Pulmonary artery endothelial cell (primary cell): ENCODE results near the gene CD69. TPM values are rescaled to one million over a fixed set of nuclear protein-coding genes. Genes with fewer than 3 reads are reported as not detected.
"Not testable (repeated sequence)": the region's sequence is repeated elsewhere in the genome, so short reads cannot be mapped to it uniquely, and the experiment has no call there.

Experiments
- DNase-seq: peaks from one replicate; pipeline ENCODE4 v3.0.0-alpha.2; 2011; ENCODE audit warnings: low read depth, low spot score
- total RNA-seq: library from RNA; depleted of rRNA; stranded (reverse); fragments of >200 nt; gene quantifications from 2 replicates; pipeline ENCODE4 v1.2.3, GENCODE V29; 2014

Gene CD69
- total RNA-seq, 1 donor from 2014 or later = 0.20 TPM

DNA sequence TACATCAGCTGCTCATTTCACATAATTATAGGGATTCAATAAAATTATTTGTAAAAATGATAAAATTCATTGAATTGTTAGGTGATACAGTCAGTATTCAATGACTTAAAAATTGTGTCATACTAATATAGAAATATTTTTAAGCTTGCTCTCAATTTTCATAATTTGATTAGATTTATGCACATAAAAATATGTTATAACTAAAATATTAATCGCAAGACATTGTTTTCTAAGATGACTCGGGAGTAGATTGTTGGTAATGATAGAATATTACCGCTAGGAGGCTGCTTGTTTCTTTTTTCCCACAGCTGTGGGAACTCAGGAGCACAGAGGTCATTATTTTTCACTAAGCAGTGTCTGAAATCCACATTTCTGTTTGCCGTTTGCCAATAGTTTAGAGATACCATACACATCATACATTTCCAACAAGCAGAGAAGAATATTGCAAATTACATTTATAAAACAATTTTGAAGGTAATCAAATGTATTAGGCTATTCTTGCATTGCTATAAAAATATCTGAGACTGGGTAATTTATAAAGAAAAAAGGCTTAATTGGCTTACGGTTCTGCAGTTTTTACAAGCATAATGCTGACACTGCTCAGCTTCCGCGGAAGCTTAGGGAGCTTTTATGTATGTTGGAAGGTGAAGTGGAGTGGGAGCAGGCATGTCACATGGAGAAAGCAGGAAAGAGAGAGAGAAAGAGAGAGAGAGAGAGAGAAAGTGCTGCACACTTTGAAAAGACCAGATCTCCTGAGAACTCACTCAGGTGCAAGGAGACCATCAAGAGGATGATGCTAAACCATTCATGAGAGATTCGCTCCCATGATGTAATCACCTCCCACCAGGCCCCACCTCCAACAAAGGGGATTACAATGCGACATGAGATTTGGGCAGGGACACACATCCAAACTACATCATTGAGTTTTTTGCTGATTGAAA lies 9.2 kb downstream of the CD69 start:
- no peak for DNase-seq

DNA sequence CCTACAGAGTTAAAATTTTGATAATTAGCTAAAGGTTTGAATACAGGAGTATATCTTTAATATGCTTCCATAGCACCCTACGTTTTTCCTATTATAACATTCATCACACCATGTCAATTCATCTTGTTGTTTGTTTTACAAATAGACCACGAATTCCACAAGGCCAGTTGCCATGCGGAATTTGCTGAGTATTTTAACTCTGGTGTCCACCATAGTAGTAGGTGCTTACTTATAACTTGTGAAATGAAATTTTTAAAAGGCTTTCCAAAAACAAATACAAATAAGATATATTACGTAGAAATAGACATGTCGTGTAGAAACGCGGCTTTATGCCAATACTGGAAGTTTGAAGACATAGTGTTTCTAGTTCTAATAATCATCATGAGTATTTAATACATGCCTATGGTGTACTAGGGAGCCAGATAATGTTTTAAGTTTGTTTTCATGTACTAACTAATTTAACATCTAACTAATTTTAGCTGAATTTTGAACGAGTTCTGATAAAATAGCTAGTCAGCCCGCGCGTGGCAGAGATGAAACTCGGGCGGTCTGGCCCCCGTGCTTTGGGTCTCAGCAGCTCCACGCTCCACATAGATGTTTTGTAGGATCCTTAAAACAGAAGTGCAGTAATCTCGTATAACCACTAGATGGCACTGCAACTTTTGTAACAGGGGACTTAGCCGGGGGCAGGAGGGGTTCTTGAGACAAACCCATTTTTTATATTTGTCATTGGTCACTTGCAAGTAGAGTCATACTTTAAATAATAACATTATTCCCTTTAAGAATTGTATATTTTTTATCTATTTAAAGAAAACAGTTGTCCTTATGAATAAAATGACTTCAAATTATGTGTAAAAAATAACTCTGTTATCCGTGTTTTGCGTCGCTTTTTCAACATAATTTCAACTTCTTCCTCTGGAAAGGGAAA lies 10.2 kb downstream of the CD69 start:
- DNase-seq = no peak

DNA sequence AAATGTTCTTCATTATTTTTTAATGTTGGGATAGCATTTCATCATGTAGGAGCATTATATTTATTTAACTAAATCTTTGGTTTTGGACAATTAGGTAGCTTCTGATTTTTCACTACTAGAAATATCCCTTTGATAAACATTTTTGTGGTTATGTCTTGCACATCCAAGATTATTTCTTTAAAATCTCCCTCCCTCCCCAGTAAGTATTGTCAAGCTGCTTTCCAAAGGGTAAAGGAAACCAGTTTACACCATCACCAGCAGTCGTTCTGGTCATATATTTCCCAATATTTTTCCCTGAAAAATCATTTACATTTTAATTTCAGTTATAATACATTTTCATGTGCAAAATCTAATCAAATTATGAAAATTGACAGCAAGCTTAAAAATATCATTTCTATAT lies 11.1 kb downstream of the CD69 start:
- no peak for DNase-seq

DNA sequence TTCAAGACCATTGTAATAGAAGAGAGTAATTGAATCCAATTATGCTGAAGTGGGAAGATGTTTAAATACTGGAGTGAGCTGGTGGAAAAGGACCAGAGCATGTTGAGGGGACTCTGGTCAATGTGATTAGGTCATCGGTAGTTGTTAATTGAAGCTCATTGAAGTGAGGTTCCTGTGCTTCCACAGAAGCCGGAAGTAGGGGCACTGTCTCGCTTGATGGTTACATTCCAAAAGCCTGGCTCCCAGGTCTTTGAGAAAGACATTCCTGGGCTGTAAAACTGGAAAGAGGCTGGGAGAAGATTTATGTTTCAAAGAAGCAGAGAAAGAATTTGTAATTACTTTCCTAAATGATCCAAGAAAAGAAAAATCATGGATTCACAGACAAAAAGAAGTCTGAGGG lies 15.5 kb downstream of the CD69 start:
- no peak for DNase-seq

DNA sequence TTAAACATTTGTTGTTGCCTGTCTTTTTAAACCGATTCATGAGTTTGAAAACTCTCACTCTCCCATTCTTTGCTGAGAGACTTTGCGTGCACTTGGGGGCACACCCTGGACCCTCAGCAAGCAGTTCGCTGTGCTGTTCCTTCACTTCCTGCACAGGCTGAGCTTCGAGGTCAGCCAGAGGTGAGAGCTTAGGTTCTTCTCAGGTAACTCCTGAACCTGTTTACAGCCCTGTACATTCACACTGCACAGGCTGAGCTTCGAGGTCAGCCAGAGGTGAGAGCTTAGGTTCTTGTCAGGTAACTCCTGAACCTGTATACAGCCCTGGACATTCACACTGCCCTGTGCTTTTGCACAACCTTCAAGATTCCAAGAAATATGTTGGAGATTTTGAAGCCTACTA lies 18.0 kb downstream of the CD69 start:
- no peak for DNase-seq

DNA sequence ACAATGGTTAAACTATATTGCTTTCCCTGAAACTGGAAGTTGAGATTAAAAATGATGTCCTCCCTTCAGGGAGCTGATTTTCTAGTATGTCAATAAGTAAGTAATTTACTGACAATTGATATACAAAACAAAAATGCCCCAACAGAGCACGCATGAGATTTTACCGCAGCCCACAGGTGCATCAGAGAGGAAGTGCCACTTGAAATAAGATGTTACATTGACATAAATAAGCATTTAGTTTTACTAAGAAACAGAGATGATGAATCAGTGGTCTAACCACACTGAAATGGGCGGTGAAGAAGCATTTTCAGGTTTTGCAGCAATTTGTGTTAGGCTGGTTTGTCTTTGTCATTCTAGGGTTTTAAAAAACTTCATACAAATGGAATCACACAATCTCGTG lies 19.0 kb downstream of the CD69 start:
- DNase-seq = no peak

DNA sequence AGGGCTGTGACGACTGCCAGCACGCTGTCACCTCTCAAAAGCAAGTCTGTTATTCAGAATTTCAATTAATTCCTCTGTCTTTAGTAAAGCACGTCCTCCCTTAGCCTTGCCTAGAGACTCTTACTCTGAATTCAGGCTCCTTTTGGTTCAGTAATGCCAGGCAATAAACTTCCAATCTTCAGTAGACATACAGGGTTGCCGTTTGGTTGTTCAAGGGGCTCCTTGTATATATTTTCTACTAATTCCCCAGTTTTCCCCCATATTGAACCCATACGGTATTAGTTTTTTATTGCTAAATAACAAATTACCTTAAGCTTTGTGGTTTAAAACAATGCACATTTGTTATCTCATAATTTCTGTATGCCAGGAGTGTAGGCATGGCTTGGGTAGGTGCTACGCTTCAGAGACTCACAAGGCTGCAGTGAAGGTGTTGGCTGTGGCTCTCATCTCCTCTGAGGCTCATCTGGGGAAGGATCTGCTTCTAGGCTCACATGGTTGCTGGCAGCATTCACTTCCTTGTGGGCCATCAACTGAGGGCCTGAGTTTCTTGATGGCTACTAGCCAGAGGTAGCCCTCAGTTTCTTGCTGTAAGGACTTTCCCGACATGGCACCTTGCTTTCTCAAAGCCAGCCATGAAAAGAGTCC lies 20.5 kb downstream of the CD69 start:
- DNase-seq = no peak

DNA sequence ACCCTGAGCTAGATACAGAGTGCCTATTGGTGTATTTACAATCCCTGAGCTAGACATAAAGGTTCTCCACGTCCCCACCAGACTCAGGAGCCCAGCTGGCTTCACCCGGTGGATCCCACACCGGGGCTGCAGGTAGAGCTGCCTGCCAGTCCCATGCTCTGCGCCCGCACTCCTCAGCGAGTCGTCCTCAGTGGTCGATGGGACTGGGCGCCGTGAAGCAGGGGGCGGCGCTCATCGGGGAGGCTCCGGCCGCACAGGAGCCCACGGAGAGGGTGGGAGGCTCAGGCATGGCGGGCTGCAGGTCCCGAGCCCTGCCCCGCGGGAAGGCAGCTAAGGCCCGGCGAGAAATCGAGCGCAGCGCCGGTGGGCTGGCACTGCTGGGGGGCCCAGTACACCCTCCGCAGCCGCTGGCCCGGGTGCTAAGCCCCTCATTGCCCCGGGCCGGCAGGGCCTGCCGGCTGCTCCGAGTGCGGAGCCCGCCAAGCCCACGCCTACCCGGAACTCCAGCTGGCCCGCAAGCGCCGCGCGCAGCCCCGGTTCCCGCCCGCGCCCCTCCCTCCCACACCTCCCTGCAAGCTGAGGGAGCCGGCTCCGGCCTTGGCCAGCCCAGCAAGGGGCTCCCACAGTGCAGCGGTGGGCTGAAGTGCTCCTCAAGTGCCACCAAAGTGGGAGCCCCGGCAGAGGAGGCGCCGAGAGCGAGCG lies 21.1 kb downstream of the CD69 start:
- not testable (repeated sequence) for DNase-seq

DNA sequence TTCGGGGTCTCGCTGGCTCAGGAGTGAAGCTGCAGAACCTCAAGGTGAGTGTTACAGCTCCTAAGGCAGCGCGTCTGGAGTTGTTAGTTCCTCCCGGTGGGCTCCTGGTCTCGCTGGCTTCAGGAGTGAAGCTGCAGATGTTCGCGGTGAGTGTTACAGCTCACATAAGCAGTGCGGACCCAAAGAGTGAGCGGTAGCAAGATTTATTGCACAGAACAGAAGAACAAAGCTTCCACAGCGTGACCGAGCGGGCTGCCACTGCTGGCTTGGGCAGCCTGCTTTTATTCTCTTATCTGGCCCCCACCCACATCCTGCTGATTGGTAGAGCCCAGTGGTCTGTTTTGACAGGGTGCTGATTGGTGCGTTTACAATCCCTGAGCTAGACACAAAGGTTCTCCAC lies 21.8 kb downstream of the CD69 start:
- DNase-seq = not testable (repeated sequence)

DNA sequence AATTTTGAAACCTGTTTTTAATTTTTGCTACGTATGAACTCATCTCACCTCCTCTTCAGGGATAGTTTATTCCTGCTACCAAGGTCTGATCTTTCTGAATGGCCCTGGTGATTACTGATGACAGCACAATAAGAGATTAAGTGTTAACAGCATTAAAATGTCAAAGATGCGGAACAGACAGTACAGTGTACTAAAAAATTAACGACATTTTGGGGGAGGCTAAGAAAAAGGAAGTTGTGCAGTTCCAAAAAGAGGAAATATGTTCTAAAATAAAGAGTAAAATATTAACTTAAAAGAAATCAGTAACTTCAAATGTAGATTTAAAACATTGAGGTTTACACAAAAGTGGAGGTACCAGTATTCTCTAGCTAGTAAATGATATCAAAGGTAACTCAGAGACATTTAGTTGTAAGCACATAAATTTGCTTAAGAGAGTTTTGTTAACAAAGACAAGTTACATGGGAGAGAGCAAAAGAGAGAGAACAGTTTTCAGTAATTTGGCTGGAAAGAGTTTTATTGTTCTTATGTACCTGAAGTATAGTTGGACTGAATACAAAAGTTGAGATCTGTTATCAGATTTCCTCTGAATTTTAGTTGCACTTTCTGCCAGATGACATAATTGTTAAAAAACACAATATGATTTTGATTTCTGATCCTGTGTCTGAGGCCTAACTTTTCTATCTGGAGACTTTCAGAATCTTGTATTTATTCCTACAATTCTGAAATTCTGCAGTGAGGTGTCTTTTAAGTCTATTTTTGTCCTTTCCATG lies 23.6 kb downstream of the CD69 start:
- DNase-seq = no peak

DNA sequence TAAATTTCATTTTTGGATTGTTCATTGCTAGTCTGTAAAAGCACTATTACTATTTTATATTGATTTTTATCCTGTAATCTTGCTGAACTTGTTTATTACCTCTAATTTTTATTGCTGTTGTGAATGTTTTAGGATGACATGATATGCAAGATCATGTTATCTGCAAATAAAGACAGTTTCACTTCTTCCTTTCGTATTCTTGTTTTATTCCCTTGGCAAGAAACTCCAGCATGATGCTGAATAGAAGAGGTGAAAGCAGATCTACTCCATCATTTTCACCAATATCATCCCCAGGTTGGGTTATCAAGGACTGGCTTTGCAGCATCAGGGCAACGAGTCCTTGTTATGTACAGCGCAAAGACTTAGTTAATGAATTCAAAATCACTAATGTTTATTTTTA lies 25.1 kb downstream of the CD69 start:
- no peak for DNase-seq

DNA sequence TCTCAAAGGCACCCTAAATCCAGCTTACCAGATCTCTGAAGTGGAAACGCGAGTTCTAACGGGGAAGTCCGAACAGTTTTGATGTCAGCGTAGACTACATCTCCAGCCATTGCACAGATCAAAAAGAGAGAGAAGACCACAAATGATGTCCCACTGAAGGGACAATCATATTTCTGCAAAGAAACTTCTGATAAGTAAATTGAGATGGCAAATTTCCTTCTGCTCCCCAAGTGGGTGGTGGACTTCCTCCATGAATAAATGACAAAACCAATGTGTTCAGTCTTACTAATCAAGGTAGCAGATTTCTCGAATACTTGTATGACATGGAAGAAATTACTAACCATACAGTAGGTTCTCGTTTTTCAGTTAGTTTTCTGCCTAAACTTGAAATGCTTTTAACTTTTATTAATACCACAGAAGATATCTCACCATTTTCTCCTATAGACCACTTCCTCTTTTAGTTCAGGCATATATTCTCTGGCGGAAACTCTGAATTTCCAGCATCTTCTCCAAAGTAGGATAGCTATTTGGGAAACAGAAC lies 27.7 kb downstream of the CD69 start, which contains the start of gene CLECL1:
Gene CLECL1, minus strand, starts transcription at position 177 of the 541 bp plus-strand sequence.
- no peak for DNase-seq

DNA sequence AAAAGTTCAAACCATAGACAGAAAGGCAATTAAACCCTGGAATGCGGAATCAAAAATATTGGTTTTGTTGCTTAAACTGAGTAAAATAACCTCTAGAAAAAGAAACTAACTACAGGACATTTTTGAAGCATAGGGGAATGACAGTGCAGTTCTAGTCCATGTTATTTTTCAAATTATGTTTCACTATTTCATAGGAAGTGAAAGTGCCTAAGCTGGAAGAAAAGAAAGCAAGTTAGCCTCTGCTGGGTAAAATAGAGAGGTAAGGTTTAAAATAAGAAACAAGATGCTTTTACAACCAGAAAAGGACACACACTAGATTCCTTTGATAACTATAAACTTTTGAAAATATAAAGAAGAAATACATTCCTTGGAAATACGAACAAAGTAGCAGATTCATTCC lies 28.9 kb downstream of the CD69 start:
- DNase-seq = no peak

DNA sequence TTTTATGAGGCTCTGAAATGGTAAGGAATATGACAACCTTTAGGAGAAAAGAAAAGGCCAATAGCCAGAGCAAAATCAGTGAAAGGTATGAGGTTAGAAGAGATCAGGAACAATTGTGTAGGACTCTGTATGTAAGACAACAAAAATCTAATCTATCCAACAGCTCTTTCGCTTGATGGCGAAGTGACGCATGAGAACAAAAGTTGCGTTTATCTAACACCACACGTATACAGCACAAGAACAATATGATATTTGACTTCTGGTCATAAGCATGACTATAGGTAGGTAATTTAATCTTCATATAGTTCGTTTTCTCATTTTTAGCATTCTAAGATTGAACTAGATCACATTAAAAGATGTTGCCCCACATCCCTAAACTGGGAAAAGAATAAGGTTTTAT lies 29.3 kb downstream of the CD69 start:
- DNase-seq = no peak

DNA sequence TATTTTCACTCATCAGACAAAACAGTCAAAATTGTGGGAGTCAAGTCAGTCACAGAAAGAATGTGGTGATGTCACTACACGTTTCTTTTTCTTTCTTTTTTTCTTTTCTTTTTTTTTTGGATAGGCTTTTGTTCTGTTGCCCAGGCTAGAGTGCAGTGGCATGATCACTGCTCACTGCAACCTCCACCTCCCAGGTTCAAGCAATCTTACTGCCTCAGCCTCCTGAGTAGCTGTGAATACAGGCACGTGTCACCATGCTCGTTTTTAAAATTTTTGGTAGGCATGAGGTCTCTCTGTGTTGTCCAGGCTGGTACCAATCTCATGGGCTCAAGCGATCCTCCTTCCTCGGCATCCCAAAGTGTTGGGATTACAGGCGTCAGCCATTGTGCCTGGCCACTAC lies 30.1 kb downstream of the CD69 start:
- no peak for DNase-seq

DNA sequence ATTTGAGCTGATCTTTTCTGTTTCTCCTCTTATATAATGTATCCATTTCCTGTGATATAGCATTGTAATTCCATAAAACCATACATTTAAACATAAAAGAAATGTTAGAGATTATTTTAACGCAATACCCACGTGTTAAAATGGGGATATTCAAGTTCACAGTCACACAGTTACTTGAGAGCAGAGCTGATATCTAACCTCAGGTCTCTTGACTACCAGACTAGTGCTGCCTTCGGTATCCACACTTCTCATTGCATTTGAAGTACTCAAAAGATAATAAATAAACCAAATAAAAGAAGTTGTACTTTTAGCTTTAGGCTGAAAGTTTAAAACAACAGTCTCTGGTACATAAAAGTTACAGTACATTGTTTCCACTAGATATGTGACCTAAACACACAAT lies 30.7 kb downstream of the CD69 start:
- DNase-seq = no peak

DNA sequence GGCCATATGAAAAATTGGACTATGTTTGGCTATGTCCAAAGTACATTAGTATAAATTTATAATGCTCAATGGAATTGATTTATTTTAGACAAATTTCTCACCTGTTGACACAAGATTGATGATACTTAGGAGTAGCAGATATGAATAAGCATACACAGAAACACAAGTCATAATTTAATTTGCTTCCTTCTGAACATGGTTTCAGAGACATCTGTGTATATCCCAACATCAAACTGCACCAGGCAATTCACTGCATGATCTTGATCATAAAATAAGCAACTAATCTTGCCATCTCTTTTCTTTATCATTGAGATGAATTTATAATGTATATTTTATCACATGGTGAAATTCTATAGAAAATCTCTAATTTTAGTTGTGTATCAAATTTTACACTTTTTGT lies 31.6 kb downstream of the CD69 start:
- DNase-seq = no peak

DNA sequence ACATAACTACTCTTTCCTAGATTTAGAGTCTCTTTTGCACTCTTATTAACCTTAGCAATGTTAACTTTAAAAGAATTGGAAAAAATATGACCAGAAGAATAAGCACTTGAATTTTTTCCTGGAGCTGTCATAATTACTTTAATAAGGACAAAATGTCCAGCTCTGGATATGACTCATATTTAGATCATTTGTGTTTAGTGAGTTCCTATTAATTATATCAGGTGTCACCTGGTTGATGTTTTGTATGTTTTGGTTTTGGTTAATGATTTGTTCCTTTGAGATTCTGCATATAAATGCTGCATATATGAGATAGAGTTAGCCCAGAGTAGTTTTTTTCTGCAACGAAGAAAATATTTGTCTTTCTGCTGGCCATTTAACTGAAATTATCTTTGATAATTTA lies 32.9 kb downstream of the CD69 start:
- no peak for DNase-seq

DNA sequence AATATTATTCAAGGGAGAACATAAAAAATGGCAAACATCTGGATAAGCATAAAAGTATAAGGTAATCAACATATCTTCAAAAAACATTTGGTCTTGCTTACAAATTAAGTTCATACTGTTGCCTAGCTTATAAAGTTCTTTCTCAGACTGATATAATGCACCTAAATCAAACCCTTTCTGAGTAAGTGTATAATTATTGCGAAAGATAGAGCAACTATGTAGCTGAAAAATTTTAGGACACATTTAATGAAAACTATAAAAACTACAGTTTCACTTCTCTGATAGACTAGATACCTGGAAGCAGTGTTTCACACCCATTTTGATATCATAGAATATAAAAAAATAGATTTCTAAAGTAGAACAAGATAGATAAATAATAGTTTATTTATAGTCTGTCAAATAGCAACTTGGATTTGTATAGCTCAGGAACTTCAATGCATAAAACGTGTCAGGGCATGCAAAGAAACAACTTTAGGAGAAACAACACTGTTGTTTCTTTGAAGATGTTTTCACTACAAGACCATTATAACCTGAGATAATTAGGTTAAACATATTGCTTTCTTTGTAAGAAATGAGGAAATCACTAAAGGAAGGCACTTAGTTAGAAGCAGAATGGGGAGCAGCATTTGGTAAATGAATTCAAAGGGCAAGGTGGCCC lies 35.4 kb downstream of the CD69 start:
- DNase-seq = no peak

DNA sequence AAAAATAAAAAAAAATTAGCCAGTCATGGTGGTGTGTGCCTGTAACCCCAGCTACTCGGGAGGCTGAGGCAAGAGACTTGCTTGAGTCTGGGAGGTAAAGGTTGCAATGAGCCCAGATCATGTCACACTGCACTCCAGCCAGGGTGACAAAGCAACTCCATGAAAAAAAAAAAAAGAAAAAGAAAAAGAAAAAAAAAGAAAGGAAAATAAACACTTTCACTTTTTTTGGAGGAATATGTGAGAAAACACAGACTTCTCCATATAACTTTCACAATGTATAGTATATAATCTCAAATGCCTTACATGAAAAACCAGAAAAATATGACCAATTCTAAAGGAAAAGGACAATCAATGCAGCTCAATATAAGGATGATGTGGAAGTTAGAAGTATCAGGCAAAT lies 36.7 kb downstream of the CD69 start:
- DNase-seq = no peak
